Endothelial cell of umbilical vein (primary cell): ENCODE results near the gene JDP2. TPM values are rescaled to one million over a fixed set of nuclear protein-coding genes. Genes with fewer than 3 reads are reported as not detected.

Experiments used
- BruUV-seq: library from RNA; stranded (reverse); fragments of 400-500 nt; replicated peaks from 2 replicates; lab custom pipeline; 2021; lab: Mats Ljungman, UMichigan
- CTCF ChIA-PET: fragments of 300-600, 350-600 bp; sonication (Branson Sonifier 250); formaldehyde crosslinking; loops from one replicate; lab custom pipeline; 2021; ENCODE audit warnings: antibody characterized with exemption, inconsistent platforms; lab: Charles Lee
- POLR2A ChIA-PET: fragments of 300-600, 350-600 bp; sonication (Branson Sonifier 250); formaldehyde crosslinking; loops from one replicate; lab custom pipeline; 2021; ENCODE audit warnings: antibody characterized with exemption, inconsistent platforms; lab: Charles Lee
- DNase-seq: peaks from one replicate; pipeline ENCODE4 v3.0.0-alpha.2; 2011; ENCODE audit warnings: low read depth, low spot score
- FAIRE-seq: peaks from 2 replicates; lab custom pipeline; 2011; peaks lifted over from hg19 to GRCh38; lab: Jason Lieb, UNC
- H2AFZ ChIP-seq: 2 replicates; pipeline ENCODE4 v1.6.0; 2012; ENCODE audit warnings: low read depth, low read length, control low read depth, inconsistent platforms
- H3K27ac ChIP-seq: 2 replicates; pipeline ENCODE4 v1.5.1; 2011; ENCODE audit warnings: low read depth, mild to moderate bottlenecking, control low read depth, low read length, moderate library complexity; ENCODE audit not compliant: insufficient read depth
- H3K27me3 ChIP-seq, 2 experiments: 2 replicates each; pipeline versions ENCODE4 v1.6.0 to v1.6.1; 2011; ENCODE audit warnings: low read length in 2 of 2, mixed read lengths in 1 of 2; ENCODE audit not compliant: control insufficient read depth in 2 of 2, insufficient read depth in 2 of 2
- H3K36me3 ChIP-seq, 2 experiments: 2 replicates in 1 of 2; 3 replicates in 1 of 2; pipeline ENCODE4 v1.5.1; 2011; ENCODE audit warnings: low read length in 2 of 2, mild to moderate bottlenecking in 1 of 2, moderate library complexity in 1 of 2; ENCODE audit not compliant: control insufficient read depth in 2 of 2, insufficient read depth in 2 of 2; ENCODE audit errors: extremely low read depth in 1 of 2
- H3K4me1 ChIP-seq: 3 replicates; pipeline ENCODE4 v1.5.1; 2011; ENCODE audit warnings: mild to moderate bottlenecking, low read length; ENCODE audit not compliant: control insufficient read depth, insufficient read depth; ENCODE audit errors: extremely low read depth
- H3K4me2 ChIP-seq: 2 replicates; pipeline ENCODE4 v1.6.1; 2011; ENCODE audit warnings: low read length, control low read depth, mixed read lengths; ENCODE audit not compliant: insufficient read depth
- H3K4me3 ChIP-seq, 3 experiments: fragments of 200-600 bp in 1 of 3; sonication (generic), shearing (Covaris generic) in 1 of 3; replicated peaks in 1 of 3; 2 replicates each; pipeline ENCODE4 v1.5.1; 2011 to 2016; ENCODE audit warnings: control low read depth in 3 of 3, low read length in 3 of 3, mild to moderate bottlenecking in 2 of 3, inconsistent platforms in 1 of 3, low read depth in 1 of 3, moderate library complexity in 1 of 3; ENCODE audit not compliant: insufficient read depth in 1 of 3
- H3K79me2 ChIP-seq: 2 replicates; pipeline ENCODE4 v1.6.0; 2012; ENCODE audit warnings: low read length, inconsistent platforms; ENCODE audit not compliant: control insufficient read depth, insufficient read depth
- H3K9ac ChIP-seq: replicated peaks from 2 replicates; pipeline ENCODE3; 2011; ENCODE audit warnings: low read length, control low read depth; ENCODE audit not compliant: insufficient read depth; ENCODE audit errors: extremely low read depth
- H3K9me1 ChIP-seq: replicated peaks from 3 replicates; pipeline ENCODE4 v1.6.0; 2011; ENCODE audit warnings: mild to moderate bottlenecking, low read length; ENCODE audit not compliant: control insufficient read depth, insufficient read depth; ENCODE audit errors: extremely low read depth
- H3K9me3 ChIP-seq: replicated peaks from 2 replicates; pipeline ENCODE4 v1.5.1; 2012; ENCODE audit warnings: low read length, inconsistent platforms; ENCODE audit not compliant: control insufficient read depth, insufficient read depth
- H4K20me1 ChIP-seq: replicated peaks from 2 replicates; pipeline ENCODE3; 2011; ENCODE audit warnings: mild to moderate bottlenecking, low read length; ENCODE audit not compliant: control insufficient read depth, insufficient read depth; ENCODE audit errors: extremely low read depth
- EZH2 ChIP-seq: IDR thresholded peaks from 2 replicates; pipeline ENCODE4 v1.6.1; 2012; ENCODE audit warnings: borderline replicate concordance, low read depth, mild to moderate bottlenecking, moderate library complexity, low read length, inconsistent platforms; ENCODE audit not compliant: severe bottlenecking
- FOS ChIP-seq: IDR thresholded peaks from 2 replicates; pipeline ENCODE4 v1.6.1; 2011; ENCODE audit warnings: mild to moderate bottlenecking, low read length, moderate library complexity, borderline replicate concordance; ENCODE audit not compliant: insufficient read depth
- GATA2 ChIP-seq: IDR thresholded peaks from 2 replicates; pipeline ENCODE4 v1.7.0; 2011; ENCODE audit warnings: low read depth, mild to moderate bottlenecking, moderate library complexity, mixed read lengths, low read length; ENCODE audit not compliant: insufficient read length, insufficient read depth
- JUN ChIP-seq: IDR thresholded peaks from 2 replicates; pipeline ENCODE4 v1.6.1; 2011; ENCODE audit warnings: borderline replicate concordance, low read depth; ENCODE audit not compliant: insufficient read length, insufficient read depth
- MYC ChIP-seq: IDR thresholded peaks from one replicate; pipeline ENCODE4 v1.6.1; 2011; ENCODE audit warnings: mild to moderate bottlenecking, low read depth, low read length
- POLR2A ChIP-seq: IDR thresholded peaks from 2 replicates; pipeline ENCODE4 v1.6.1; 2012; ENCODE audit warnings: low read depth, mild to moderate bottlenecking, control low read depth, low read length
- POLR2AphosphoS5 ChIP-seq: IDR thresholded peaks from 2 replicates; pipeline ENCODE4 v1.6.1; 2012; ENCODE audit warnings: low read depth, mild to moderate bottlenecking, control low read depth, low read length, moderate library complexity; ENCODE audit not compliant: insufficient read depth
- dilution Hi-C: fragments of 300-500 bp; cut with MboI; formaldehyde crosslinking; loops from one replicate; pipeline ENCODE4 v1.15.0; 2019; ENCODE audit warnings: low sequenced_read_pairs; ENCODE audit not compliant: extremely low pct_ligation_motif_present
- intact Hi-C: fragments of 100-400 bp; cut with micrococcal nuclease; formaldehyde crosslinking; loops from one replicate; pipeline ENCODE4 v1.10.0; 2022
- polyA plus RNA-seq, 4 experiments: library from polyadenylated mRNA; depleted of rRNA in 3 of 4; stranded (reverse) in 3 of 4; unstranded in 1 of 4; fragments of >200 nt; gene quantifications; 2 replicates each; pipeline versions ENCODE4 v1.2.1 to v1.2.3, GENCODE V29; 2011 to 2012; ENCODE audit warnings: missing spikeins in 1 of 4
- total RNA-seq: library from RNA; stranded (reverse); gene quantifications from 2 replicates; pipeline ENCODE4 v1.2.3, GENCODE V29; 2021
- TF ChIP-seq, protein P1 (sequence below), 2 donors: IDR thresholded peaks; 1 replicate in 1 of 2; 2 replicates in 1 of 2; pipeline ENCODE4 v1.5.1; 2011; ENCODE audit warnings: low read length in 2 of 2, mild to moderate bottlenecking in 2 of 2, moderate library complexity in 2 of 2, control low read depth in 1 of 2, inconsistent platforms in 1 of 2, low read depth in 1 of 2; ENCODE audit not compliant: insufficient read depth in 1 of 2; ENCODE audit errors: extremely low read depth in 1 of 2
- TF ChIP-seq, protein P2 (sequence below): IDR thresholded peaks from 2 replicates; pipeline ENCODE4 v1.6.1; 2011; ENCODE audit not compliant: insufficient read depth, insufficient read length

The JDP2 gene
- total and polyA plus RNA-seq, 2 donors (not counting 3 experiments of a cell fraction or from before 2014, with no cell fraction given) = 3.2 to 10.6 TPM

GRCh38 chr14:75449696-75450095, 21.9 kb downstream of the JDP2 start:
- no peak overlapping the region for H2AFZ ChIP-seq
- DNase-seq = no peak
- H3K9me3 ChIP-seq = no peaks in the 10 kb centered on the region
- no peak for TF ChIP-seq FOS
- no peak for TF ChIP-seq MYC
- no peak for TF ChIP-seq GATA2
- no peak for TF ChIP-seq EZH2
- TF ChIP-seq JUN = no peak
- TF ChIP-seq, protein P1, sequence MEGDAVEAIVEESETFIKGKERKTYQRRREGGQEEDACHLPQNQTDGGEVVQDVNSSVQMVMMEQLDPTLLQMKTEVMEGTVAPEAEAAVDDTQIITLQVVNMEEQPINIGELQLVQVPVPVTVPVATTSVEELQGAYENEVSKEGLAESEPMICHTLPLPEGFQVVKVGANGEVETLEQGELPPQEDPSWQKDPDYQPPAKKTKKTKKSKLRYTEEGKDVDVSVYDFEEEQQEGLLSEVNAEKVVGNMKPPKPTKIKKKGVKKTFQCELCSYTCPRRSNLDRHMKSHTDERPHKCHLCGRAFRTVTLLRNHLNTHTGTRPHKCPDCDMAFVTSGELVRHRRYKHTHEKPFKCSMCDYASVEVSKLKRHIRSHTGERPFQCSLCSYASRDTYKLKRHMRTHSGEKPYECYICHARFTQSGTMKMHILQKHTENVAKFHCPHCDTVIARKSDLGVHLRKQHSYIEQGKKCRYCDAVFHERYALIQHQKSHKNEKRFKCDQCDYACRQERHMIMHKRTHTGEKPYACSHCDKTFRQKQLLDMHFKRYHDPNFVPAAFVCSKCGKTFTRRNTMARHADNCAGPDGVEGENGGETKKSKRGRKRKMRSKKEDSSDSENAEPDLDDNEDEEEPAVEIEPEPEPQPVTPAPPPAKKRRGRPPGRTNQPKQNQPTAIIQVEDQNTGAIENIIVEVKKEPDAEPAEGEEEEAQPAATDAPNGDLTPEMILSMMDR (IDR thresholded peaks at IDR 0.05; ENCODE audit: extremely low read depth in 1 of 2, insufficient read depth in 1 of 2, low read depth in 1 of 2, low read length in 2 of 2) = no peak
- TF ChIP-seq POLR2AphosphoS5 = no peak
- TF ChIP-seq, protein P2, sequence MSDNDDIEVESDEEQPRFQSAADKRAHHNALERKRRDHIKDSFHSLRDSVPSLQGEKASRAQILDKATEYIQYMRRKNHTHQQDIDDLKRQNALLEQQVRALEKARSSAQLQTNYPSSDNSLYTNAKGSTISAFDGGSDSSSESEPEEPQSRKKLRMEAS = no peak
- TF ChIP-seq POLR2A = no peak
- no peak for FAIRE-seq
- intact Hi-C loops = no loop called here
- no peak overlapping the region for H3K27ac ChIP-seq
- no peaks in the 10 kb centered on the region for H3K27me3 ChIP-seq
- H3K36me3 ChIP-seq = no peaks in the 10 kb centered on the region
- no peaks in the 10 kb centered on the region for H3K79me2 ChIP-seq
- no peaks in the 10 kb centered on the region for H3K4me1 ChIP-seq
- dilution Hi-C loops = no loop called here
- H4K20me1 ChIP-seq = no peaks in the 10 kb centered on the region
- no peaks in the 10 kb centered on the region for H3K9me1 ChIP-seq
- POLR2A ChIA-PET = interaction anchor here (0.6 kb wide), 1 partner anchor 25 kb away, joined by 3 read pairs; no protein-coding TSS in a partner anchor
- H3K4me3 ChIP-seq = no peak overlapping the region
- no TSS peak for BruUV-seq
- CTCF ChIA-PET = interaction anchor here (1.1 to 1.6 kb wide), 3 partner anchors 10 to 40 kb away, joined by 3 to 5 read pairs (median 3); no protein-coding TSS in a partner anchor
- H3K4me2 ChIP-seq = no peak overlapping the region
- H3K9ac ChIP-seq = no peak overlapping the region
